Muscle of leg (tissue), 11 donors: ENCODE data around the gene PCDHGA6. TPM values are rescaled to one million over a fixed set of nuclear protein-coding genes. Genes with fewer than 3 reads are reported as not detected.

Source experiments
- DNase-seq: peaks from one replicate; pipeline ENCODE4 v3.0.0; 2013
- H3K27ac ChIP-seq: one replicate; pipeline ENCODE4 v1.5.1; 2013; ENCODE audit warnings: mild to moderate bottlenecking, low read length, control low read depth
- H3K27me3 ChIP-seq: one replicate; pipeline ENCODE4 v1.6.1; 2013; ENCODE audit warnings: low read length; ENCODE audit not compliant: control insufficient read depth, insufficient read depth
- H3K36me3 ChIP-seq: one replicate; pipeline ENCODE4 v1.6.1; 2013; ENCODE audit warnings: low read length; ENCODE audit not compliant: control insufficient read depth, insufficient read depth
- H3K4me1 ChIP-seq: one replicate; pipeline ENCODE4 v1.6.1; 2013; ENCODE audit warnings: low read length; ENCODE audit not compliant: control insufficient read depth, insufficient read depth
- H3K4me3 ChIP-seq: one replicate; pipeline ENCODE4 v1.5.1; 2013; ENCODE audit warnings: low read length, control low read depth
- H3K9me3 ChIP-seq: replicated peaks from 2 replicates; pipeline ENCODE4 v1.6.1; 2013; ENCODE audit warnings: low read depth, low read length; ENCODE audit not compliant: control insufficient read depth
- WGBS: methylation state at CpG from one replicate; pipeline ENCODE4 v1.1.5; 2013; ENCODE audit warnings: missing lambda C conversion rate; ENCODE audit not compliant: insufficient coverage; 5-methylcytosine and 5-hydroxymethylcytosine counted together
- polyA plus RNA-seq, 8 donors: library from polyadenylated mRNA; unstranded; fragments of 120-200 nt; gene quantifications; one replicate each; pipeline versions ENCODE4 v1.2.1 to v1.2.3, GENCODE V29; 2013; ENCODE audit warnings: inconsistent platforms in 1 of 8, low replicate concordance in 1 of 8; ENCODE audit not compliant: insufficient read length in 8 of 8, insufficient read depth in 1 of 8
- total RNA-seq: library from RNA; stranded (reverse); fragments of 120-200 nt; gene quantifications from one replicate; pipeline ENCODE4 v1.2.4, GENCODE V29; 2013

PCDHGA6 gene
- total and polyA plus RNA-seq, 9 donors = 2.2 to 4.4 (median 3.0) TPM

DNA sequence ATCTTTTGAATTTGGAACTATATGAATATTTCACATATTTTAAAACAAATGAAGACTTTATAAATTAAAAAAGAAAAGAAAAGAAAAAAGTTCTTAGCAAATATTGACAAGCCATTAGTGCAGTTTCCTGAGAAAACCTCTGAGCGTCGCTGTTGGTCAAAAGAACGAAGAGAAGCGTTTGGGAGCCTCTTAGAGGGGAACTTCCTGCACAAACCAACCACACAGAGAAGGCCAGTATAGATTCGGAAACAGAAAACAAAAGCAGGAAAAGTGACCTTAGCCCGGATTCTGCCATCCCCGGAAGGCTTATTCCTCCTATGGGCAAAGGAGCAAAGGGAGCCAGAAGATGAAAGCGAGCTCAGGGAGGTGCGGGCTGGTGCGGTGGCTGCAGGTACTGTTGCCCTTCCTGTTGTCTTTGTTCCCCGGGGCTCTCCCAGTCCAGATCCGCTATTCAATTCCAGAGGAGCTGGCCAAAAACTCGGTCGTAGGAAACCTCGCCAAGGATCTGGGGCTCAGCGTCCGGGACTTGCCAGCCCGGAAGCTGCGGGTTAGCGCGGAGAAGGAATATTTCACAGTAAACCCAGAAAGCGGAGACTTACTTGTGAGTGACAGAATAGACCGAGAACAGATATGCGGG lies 13.8 kb upstream of the PCDHGA6 start, which contains the start of gene PCDHGB2:
TSS of gene PCDHGB2 (plus strand) at position 205 of the 637 bp plus-strand sequence. CDS start at position 347, 142 bp downstream.
- H3K27me3 ChIP-seq = peaks cover 10% of the 10 kb centered on the region
- H3K36me3 ChIP-seq = no peaks in the 10 kb centered on the region
- WGBS = 22% methylated on average over 16 of the region's 24 CpGs
- no peak within 1 kb of the TSS for H3K27ac ChIP-seq
- H3K4me3 ChIP-seq = peak within 1 kb of the TSS; percentile 18
- peak; percentile 14 for DNase-seq
- no peaks in the 10 kb centered on the region for H3K4me1 ChIP-seq
- H3K9me3 ChIP-seq = peaks cover 74% of the 10 kb centered on the region

DNA sequence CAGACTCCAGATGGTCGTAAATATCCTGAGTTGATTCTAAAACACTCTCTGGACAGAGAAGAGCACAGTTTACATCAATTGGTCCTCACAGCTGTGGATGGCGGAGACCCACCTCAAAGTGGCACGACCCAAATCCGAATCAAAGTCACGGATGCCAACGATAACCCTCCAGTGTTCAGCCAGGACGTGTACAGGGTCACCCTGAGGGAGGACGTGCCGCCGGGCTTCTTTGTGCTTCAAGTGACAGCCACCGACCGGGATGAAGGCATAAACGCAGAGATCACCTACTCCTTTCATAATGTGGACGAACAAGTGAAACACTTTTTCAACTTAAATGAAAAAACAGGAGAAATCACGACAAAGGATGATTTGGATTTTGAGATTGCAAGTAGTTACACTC lies 13.0 kb upstream of the PCDHGA6 start:
- Histone ChIP-seq H3K4me1 (no peaks in the 10 kb centered on the region), H3K36me3 (no peaks in the 10 kb centered on the region), H3K9me3 (peaks cover 78% of the 10 kb centered on the region), H3K4me3 (no peak overlapping the region), H3K27me3 (peaks cover 14% of the 10 kb centered on the region), H3K27ac (no peak overlapping the region)
- DNase-seq = no peak
- WGBS = 50% methylated on average over 8 of the region's 15 CpGs

DNA sequence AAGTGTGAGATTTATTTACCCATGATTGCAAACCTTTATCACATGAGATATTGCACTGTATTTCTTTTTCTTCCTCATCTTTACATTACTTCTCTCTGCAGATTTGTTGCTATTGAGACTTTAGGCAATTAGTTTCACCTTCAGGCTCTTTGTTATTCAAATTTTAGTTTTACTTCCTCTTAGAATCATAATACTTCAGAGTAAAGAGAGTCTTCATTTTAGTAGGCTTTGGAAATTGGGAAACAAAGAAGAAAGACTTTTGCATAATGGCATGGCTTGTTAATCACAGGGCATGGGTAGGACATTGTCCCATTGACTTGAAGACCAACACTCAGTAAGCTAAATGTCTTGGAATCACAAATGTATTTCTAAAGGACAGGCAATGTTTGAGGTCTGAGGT lies 11.0 kb upstream of the PCDHGA6 start:
- Histone ChIP-seq H3K27ac (no peak overlapping the region), H3K36me3 (no peaks in the 10 kb centered on the region), H3K27me3 (peaks cover 14% of the 10 kb centered on the region), H3K4me3 (no peak overlapping the region), H3K4me1 (no peaks in the 10 kb centered on the region), H3K9me3 (peaks cover 69% of the 10 kb centered on the region)
- DNase-seq = no peak

DNA sequence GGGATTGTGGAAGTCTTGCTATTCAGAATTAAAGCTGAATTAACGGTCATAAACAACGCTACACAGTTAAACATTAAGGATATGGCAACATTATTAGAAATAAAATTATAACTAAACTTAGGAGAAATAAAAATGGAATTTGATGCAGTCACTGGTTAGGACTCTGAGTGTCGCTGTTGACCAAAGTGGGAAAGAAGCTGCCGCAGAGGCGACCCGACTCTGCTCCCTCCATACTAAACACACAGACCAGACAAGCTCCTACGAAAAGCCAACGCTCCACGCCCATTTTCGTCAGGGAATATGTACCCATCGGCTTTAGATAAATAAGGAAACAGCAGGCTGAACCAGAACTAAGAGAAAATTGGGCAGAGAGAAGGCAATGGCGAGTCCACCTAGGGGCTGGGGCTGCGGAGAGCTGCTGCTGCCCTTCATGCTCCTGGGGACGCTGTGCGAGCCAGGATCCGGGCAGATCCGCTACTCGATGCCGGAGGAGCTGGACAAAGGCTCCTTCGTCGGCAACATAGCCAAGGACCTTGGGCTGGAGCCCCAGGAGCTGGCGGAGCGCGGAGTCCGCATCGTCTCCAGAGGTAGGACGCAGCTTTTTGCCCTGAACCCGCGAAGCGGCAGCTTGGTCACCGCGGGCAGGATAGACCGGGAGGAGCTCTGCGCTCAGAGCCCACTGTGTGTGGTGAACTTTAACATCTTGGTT lies 9.6 kb upstream of the PCDHGA6 start, which contains the start of gene PCDHGA5:
TSS of gene PCDHGA5 (plus strand) at position 211 of the 709 bp plus-strand sequence. CDS start at position 380, 169 bp downstream.
- Histone ChIP-seq H3K27ac (no peak within 1 kb of the TSS), H3K4me1 (no peaks in the 10 kb centered on the region), H3K27me3 (peaks cover 14% of the 10 kb centered on the region), H3K4me3 (peak within 1 kb of the TSS; percentile 8), H3K36me3 (no peaks in the 10 kb centered on the region), H3K9me3 (peaks cover 63% of the 10 kb centered on the region)
- DNase-seq = peak; percentile 22
- 14% methylated on average over 27 of the region's 34 CpGs for WGBS

- Histone ChIP-seq H3K9me3 (peaks cover 62% of the 10 kb centered on the region), H3K27ac (no peak overlapping the region), H3K4me3 (no peak overlapping the region), H3K27me3 (peaks cover 20% of the 10 kb centered on the region), H3K4me1 (no peaks in the 10 kb centered on the region), H3K36me3 (no peaks in the 10 kb centered on the region)
- WGBS = 49% methylated on average over 40 of the region's 46 CpGs
- no peak for DNase-seq
Measured at GRCh38 chr5:141366016-141366896, 7.4 kb upstream of the PCDHGA6 start.

GRCh38 chr5:141369994-141370848 lies 3.5 kb upstream of the PCDHGA6 start, which contains the start of gene PCDHGB3:
PCDHGB3 (plus strand) TSS chr5:141370242; CDS start chr5:141370395, 153 bp downstream.
- H3K27me3 ChIP-seq = peaks cover 22% of the 10 kb centered on the region
- H3K36me3 ChIP-seq = no peaks in the 10 kb centered on the region
- no peaks in the 10 kb centered on the region for H3K4me1 ChIP-seq
- H3K4me3 ChIP-seq = no peak within 1 kb of the TSS
- H3K27ac ChIP-seq = no peak within 1 kb of the TSS
- peaks cover 61% of the 10 kb centered on the region for H3K9me3 ChIP-seq
- 21% methylated on average over 20 of the region's 32 CpGs for WGBS
- peak; percentile 5 for DNase-seq

- 50% methylated on average over 68 of the region's 69 CpGs for whole genome bisulfite sequencing
- peaks cover 60% of the 10 kb centered on the region for H3K9me3 ChIP-seq
- no peak for DNase-seq
- H3K4me3 ChIP-seq = no peak overlapping the region
- no peaks in the 10 kb centered on the region for H3K36me3 ChIP-seq
- no peaks in the 10 kb centered on the region for H3K4me1 ChIP-seq
- H3K27ac ChIP-seq = no peak overlapping the region
- H3K27me3 ChIP-seq = peaks cover 21% of the 10 kb centered on the region
Measured at GRCh38 chr5:141371572-141372475, 1.9 kb upstream of the PCDHGA6 start.

DNA sequence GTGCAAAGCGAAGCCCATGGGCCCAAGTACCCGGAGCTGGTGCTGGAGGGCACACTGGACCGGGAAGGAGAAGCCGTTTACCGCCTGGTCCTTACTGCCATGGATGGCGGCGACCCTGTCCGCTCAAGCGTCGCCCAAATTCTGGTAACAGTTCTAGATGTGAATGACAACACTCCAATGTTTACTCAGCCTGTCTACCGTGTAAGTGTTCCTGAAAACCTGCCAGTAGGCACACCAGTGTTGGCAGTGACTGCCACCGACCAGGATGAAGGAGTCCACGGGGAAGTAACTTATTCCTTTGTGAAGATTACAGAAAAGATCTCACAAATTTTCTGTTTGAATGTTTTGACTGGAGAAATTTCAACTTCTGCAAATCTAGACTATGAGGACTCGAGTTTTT lies 936 bp downstream of the PCDHGA6 start:
- WGBS = 76% methylated on average over 12 of the region's 14 CpGs
- Histone ChIP-seq H3K27ac (no peak overlapping the region), H3K27me3 (peaks cover 21% of the 10 kb centered on the region), H3K4me3 (no peak overlapping the region), H3K4me1 (no peaks in the 10 kb centered on the region), H3K9me3 (peaks cover 72% of the 10 kb centered on the region), H3K36me3 (no peaks in the 10 kb centered on the region)
- DNase-seq = no peak
